Body of pancreas (tissue), 4 donors: Measurements from ENCODE around the gene PTPRD. TPM values are rescaled to one million over a fixed set of nuclear protein-coding genes. Genes with fewer than 3 reads are reported as not detected.

Experiments
- ATAC-seq: fragments of 150-250 bp; one replicate; pipeline ENCODE4 v1.9.1; 2016
- DNase-seq, 4 donors: peaks; one replicate each; pipeline ENCODE4 v3.0.0-alpha.2; 2019
- H3K27ac ChIP-seq, 4 donors: fragments of 200-600 bp; sonication (generic); 1 replicate in 3 of 4; 2 replicates in 1 of 4; pipeline versions ENCODE4 v1.5.1 to v1.6.1; 2016 to 2019; ENCODE audit warnings: mild to moderate bottlenecking in 1 of 4, mixed read lengths in 1 of 4, moderate library complexity in 1 of 4
- H3K27me3 ChIP-seq, 2 donors: fragments of 200-600 bp; sonication (generic); one replicate each; pipeline ENCODE4 v1.6.0; 2016; ENCODE audit warnings: mild to moderate bottlenecking in 1 of 2
- H3K36me3 ChIP-seq, 2 donors: fragments of 200-600 bp; sonication (generic); replicated peaks in 1 of 2; 2 replicates each; pipeline ENCODE4 v1.5.1; 2016; ENCODE audit warnings: low read depth in 2 of 2; ENCODE audit not compliant: insufficient read depth in 1 of 2
- H3K4me1 ChIP-seq: fragments of 200-600 bp; sonication (generic); one replicate; pipeline ENCODE4 v1.6.0; 2016
- H3K4me3 ChIP-seq, 2 donors: fragments of 200-600 bp; sonication (generic); 1 replicate in 1 of 2; 2 replicates in 1 of 2; pipeline ENCODE4 v1.5.1; 2016 to 2019
- H3K9me3 ChIP-seq, 3 donors: fragments of 200-600 bp; sonication (generic); 1 replicate in 2 of 3; 2 replicates in 1 of 3; pipeline ENCODE4 v1.5.1; 2016
- POLR2A ChIP-seq, 3 donors: fragments of 450-650 bp; IDR thresholded peaks; one replicate each; pipeline ENCODE4 v1.6.1; 2016; ENCODE audit warnings: antibody characterized with exemption in 3 of 3, mild to moderate bottlenecking in 2 of 3
- WGBS, 2 donors: methylation state at CpG; one replicate each; pipeline ENCODE4 v1.1.5; 2017; 5-methylcytosine and 5-hydroxymethylcytosine counted together
- intact Hi-C: fragments of 100-400 bp; cut with DNase I; formaldehyde crosslinking; loops from one replicate; pipeline ENCODE4 v1.15.1; 2023
- total RNA-seq, 2 donors: library from RNA; depleted of rRNA; stranded (reverse); fragments of >200 nt; gene quantifications; one replicate each; pipeline ENCODE4 v1.1.0, GENCODE V29; 2016
- TF ChIP-seq, protein P1 (sequence below), 7 experiments: fragments of 450-650 bp in 4 of 7; fragments of 200-600 bp in 3 of 7; sonication (generic) in 3 of 7; IDR thresholded peaks; one replicate each; pipeline ENCODE4 v1.5.1; 2016 to 2019; ENCODE audit warnings: antibody characterized with exemption in 7 of 7

Gene PTPRD
- total RNA-seq, 2 donors from 2014 or later, result 4.3 to 4.9 TPM

DNA sequence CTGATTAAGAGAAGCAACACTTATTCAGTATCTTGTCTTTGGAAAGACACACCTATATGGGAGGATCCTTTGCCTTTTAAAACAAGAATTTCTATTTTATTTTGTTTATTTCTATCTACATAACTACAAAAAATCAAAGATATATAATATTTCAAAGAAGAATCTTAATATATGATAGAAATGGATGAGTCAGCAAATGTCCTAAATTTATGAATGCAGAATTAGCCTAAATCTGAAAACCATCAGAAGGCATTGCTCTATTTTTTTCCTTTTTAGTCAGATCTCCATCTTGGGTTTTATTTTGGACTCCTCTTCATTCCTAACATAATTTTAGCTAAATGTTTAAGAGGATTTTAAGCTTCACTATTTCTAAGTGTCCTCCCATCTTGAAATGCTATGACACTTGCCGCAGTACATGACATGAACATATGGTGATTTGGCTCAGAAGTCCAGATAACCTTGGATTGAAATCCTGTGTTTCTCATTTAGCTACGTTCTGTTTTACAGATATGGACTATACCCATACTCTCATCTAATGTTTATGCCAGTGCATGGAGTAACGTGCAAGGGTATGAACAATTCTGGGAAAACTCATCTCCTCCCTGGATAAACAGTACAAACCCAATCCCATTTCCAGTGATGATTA, 1490.4 kb downstream of the PTPRD start:
- 38 to 55% methylated on average over 3 of the region's 3 CpGs for WGBS, 2 donors
- no peaks in the 10 kb centered on the region for H3K36me3 ChIP-seq
- H3K27me3 ChIP-seq, result no peaks in the 10 kb centered on the region
- intact Hi-C loops, result no loop called here
- no peak for TF ChIP-seq POLR2A (IDR thresholded peaks at IDR 0.05)
- TF ChIP-seq, protein P1, sequence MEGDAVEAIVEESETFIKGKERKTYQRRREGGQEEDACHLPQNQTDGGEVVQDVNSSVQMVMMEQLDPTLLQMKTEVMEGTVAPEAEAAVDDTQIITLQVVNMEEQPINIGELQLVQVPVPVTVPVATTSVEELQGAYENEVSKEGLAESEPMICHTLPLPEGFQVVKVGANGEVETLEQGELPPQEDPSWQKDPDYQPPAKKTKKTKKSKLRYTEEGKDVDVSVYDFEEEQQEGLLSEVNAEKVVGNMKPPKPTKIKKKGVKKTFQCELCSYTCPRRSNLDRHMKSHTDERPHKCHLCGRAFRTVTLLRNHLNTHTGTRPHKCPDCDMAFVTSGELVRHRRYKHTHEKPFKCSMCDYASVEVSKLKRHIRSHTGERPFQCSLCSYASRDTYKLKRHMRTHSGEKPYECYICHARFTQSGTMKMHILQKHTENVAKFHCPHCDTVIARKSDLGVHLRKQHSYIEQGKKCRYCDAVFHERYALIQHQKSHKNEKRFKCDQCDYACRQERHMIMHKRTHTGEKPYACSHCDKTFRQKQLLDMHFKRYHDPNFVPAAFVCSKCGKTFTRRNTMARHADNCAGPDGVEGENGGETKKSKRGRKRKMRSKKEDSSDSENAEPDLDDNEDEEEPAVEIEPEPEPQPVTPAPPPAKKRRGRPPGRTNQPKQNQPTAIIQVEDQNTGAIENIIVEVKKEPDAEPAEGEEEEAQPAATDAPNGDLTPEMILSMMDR (IDR thresholded peaks at IDR 0.05), result no peak
- no peak overlapping the region for H3K4me3 ChIP-seq
- H3K9me3 ChIP-seq, result no peaks in the 10 kb centered on the region
- H3K27ac ChIP-seq, result no peak overlapping the region
- no peak for ATAC-seq
- no peak for DNase-seq
- H3K4me1 ChIP-seq, result no peaks in the 10 kb centered on the region

DNA sequence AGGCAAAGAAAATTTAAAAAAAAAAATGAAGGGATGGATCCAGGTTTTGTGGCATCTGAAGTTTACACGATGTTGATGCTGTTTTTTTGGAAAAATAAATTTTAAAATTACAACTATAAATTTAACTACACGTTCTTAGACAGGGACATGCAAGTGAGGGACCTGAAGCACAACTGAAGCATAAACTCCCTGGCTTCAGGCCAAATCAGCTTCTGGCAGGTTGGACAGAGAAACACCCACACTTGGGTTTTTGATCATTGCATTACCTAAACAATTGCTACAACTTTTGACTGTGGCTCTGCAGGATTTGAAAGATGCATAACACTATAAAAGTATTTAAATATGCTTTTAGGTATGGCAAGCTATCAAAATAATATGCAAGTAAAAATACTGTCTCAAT, 1494.9 kb downstream of the PTPRD start:
- no peaks in the 10 kb centered on the region for H3K27me3 ChIP-seq
- no peak for TF ChIP-seq POLR2A (IDR thresholded peaks at IDR 0.05)
- TF ChIP-seq, protein P1 (IDR thresholded peaks at IDR 0.05), result no peak
- no peak overlapping the region for H3K27ac ChIP-seq
- no peak overlapping the region for H3K4me3 ChIP-seq
- 38 to 46% methylated on average over 2 of the region's 2 CpGs for WGBS, 2 donors
- DNase-seq (peak in 2 of 4 donors; percentile 6 to 11), ATAC-seq (no peak)
- no peaks in the 10 kb centered on the region for H3K9me3 ChIP-seq
- no peaks in the 10 kb centered on the region for H3K36me3 ChIP-seq
- intact Hi-C loops, result no loop called here
- no peaks in the 10 kb centered on the region for H3K4me1 ChIP-seq

- 20 to 27% methylated on average over 3 of the region's 3 CpGs for whole genome bisulfite sequencing, 2 donors
- TF ChIP-seq, protein P1 (IDR thresholded peaks at IDR 0.05), result no peak
- TF ChIP-seq POLR2A (IDR thresholded peaks at IDR 0.05), result no peak
- Histone ChIP-seq H3K4me1 (no peaks in the 10 kb centered on the region), H3K27ac (no peak overlapping the region), H3K9me3 (no peaks in the 10 kb centered on the region), H3K36me3 (no peaks in the 10 kb centered on the region), H3K27me3 (no peaks in the 10 kb centered on the region), H3K4me3 (no peak overlapping the region)
- DNase-seq (no peak), ATAC-seq (no peak)
- intact Hi-C loops, result no loop called here
Observed at GRCh38 chr9:9112001-9112720, 1500.6 kb downstream of the PTPRD start.

GRCh38 chr9:9108641-9109040, 1504.2 kb downstream of the PTPRD start:
- intact Hi-C loops, result no loop called here
- Histone ChIP-seq H3K9me3 (no peaks in the 10 kb centered on the region), H3K27ac (no peak overlapping the region), H3K36me3 (no peaks in the 10 kb centered on the region), H3K4me1 (no peaks in the 10 kb centered on the region), H3K27me3 (no peaks in the 10 kb centered on the region), H3K4me3 (no peak overlapping the region)
- WGBS, 2 donors, result 10 to 14% methylated on average over 3 of the region's 3 CpGs
- no peak for DNase-seq
- no peak for TF ChIP-seq POLR2A (IDR thresholded peaks at IDR 0.05)
- TF ChIP-seq, protein P1 (IDR thresholded peaks at IDR 0.05), result no peak
- ATAC-seq, result no peak
